ENCODE data around the gene ADAP1. TPM values are rescaled to one million over a fixed set of nuclear protein-coding genes. Genes with fewer than 3 reads are reported as not detected.

ADAP1 gene
- total RNA-seq, 1 experiment from 2014 or later = 8.7 TPM

Other genes with a start within 250 kb of the ADAP1 start
- gene DNAAF5, start 228.0 kb downstream of the ADAP1 start, total RNA-seq (2014; rRNA removed; shearing (Covaris generic)) = 37.1 and 41.5 TPM in 2 replicates
- 7.4 and 8.7 TPM in 2 replicates for gene PRKAR1B, start 227.4 kb downstream of the ADAP1 start, total RNA-seq (2014; rRNA removed; shearing (Covaris generic))
- gene SUN1, start 122.2 kb downstream of the ADAP1 start, total RNA-seq (2014; rRNA removed; shearing (Covaris generic)) = 70.7 and 78.1 TPM in 2 replicates
- 24.1 and 25.9 TPM in 2 replicates for gene GET4, start 78.1 kb downstream of the ADAP1 start, total RNA-seq (2014; rRNA removed; shearing (Covaris generic))
- 15.4 and 17.2 TPM in 2 replicates for gene COX19, start 20.9 kb upstream of the ADAP1 start, total RNA-seq (2014; rRNA removed; shearing (Covaris generic))
- 0.05 TPM in 1 of 2 replicates, not detected in the other for gene CYP2W1, start 28.5 kb upstream of the ADAP1 start, total RNA-seq (2014; rRNA removed; shearing (Covaris generic))
- gene GPR146, start 89.9 kb upstream of the ADAP1 start, total RNA-seq (2014; rRNA removed; shearing (Covaris generic)) = 0.72 and 1.2 TPM in 2 replicates
- gene GPER1, start 133.4 kb upstream of the ADAP1 start, total RNA-seq (2014; rRNA removed; shearing (Covaris generic)) = 1.9 and 2.3 TPM in 2 replicates
- 36.7 and 40.0 TPM in 2 replicates for gene ZFAND2A, start 205.5 kb upstream of the ADAP1 start, total RNA-seq (2014; rRNA removed; shearing (Covaris generic))

Measured in NCI-H460 (cell line).